Effector CD8-positive, alpha-beta T cell (primary cell): ENCODE data around the gene HOXC6.
"Not testable (repeated sequence)": the region's sequence is repeated elsewhere in the genome, so short reads cannot be mapped to it uniquely, and the experiment has no call there.

Experiments used
- DNase-seq: peaks from one replicate; lab custom pipeline; 2025; lab: John Stamatoyannopoulos, UW

Gene HOXC6

DNA sequence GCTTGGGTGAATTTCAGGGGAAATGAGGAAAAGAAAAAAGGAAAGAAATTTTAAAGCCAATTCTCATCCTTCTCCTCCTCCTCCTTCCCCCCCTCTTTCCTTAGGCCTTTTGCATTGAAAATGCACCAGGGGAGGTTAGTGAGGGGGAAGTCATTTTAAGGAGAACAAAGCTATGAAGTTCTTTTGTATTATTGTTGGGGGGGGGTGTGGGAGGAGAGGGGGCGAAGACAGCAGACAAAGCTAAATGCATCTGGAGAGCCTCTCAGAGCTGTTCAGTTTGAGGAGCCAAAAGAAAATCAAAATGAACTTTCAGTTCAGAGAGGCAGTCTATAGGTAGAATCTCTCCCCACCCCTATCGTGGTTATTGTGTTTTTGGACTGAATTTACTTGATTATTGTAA lies 27.3 kb downstream of the HOXC6 start:
- DNase-seq = no peak

DNA sequence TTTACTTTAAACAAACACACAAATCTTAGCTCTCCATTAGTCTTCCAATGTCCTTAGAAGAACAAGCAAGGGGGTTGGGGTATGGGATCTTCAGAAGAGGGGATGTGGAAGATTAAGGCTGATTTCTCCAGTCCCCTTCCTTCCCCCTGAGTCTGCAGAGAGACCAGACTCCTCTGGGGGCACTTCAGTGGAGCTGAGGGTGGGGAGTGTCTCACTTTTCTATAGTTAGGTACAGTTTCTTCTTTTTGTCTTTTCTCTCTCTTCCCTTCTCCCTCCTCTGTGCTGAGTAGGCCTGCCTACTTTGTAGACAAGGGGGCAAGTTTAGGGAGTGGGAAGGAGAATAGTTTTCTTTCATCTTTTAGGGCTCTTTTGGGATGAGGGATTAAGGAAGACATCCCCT lies 27.9 kb downstream of the HOXC6 start:
- no peak for DNase-seq

- DNase-seq = no peak
These were observed 30.0 kb downstream of the HOXC6 start for GRCh38 chr12:54058128-54058768.

GRCh38 chr12:54059668-54060067 lies 31.4 kb downstream of the HOXC6 start:
- DNase-seq = no peak

- no peak for DNase-seq
These were observed 32.1 kb downstream of the HOXC6 start for GRCh38 chr12:54060174-54060974.

- no peak for DNase-seq
These were observed 32.9 kb downstream of the HOXC6 start for GRCh38 chr12:54060975-54061778.

DNA sequence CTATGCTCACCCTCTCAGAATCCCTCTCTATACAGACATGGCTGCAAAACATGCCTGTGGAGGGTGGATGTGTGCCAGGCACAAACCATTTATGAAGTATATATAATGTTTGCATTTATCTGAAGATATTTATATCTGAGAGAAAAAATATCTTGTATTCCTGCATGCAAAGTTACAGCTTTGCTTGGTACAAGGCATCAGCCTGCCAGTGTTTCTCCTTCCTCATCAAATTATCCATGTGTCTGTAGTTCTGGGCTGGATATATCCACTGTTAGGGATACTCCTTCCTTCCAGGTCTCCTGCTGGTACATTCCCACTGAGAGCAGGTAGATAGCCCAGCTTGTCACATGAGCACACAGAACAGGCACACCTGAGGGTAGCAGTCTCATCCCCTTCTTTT lies 37.4 kb downstream of the HOXC6 start:
- DNase-seq = no peak

DNA sequence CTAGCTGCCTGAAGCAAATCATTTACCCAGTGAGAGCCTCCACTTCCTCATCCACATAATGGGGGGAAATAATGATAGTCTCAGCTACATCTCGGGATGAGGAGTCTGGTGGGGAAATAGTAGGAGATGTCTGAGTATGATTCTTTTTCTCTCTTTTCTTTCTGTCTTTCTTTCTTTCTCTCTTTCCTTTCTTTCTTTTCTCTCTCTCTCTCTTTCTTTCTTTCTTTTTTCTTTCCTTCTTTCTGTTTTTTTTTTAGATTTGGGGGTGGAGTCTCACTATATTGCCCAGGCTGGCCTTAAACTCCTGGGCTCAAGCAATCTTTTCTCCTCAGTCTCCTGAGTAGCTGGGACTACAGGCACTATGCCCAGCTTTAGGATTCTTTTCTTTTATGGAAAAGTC lies 38.2 kb downstream of the HOXC6 start:
- no peak for DNase-seq

GRCh38 chr12:54068418-54069070 lies 40.3 kb downstream of the HOXC6 start:
- no peak for DNase-seq

DNA sequence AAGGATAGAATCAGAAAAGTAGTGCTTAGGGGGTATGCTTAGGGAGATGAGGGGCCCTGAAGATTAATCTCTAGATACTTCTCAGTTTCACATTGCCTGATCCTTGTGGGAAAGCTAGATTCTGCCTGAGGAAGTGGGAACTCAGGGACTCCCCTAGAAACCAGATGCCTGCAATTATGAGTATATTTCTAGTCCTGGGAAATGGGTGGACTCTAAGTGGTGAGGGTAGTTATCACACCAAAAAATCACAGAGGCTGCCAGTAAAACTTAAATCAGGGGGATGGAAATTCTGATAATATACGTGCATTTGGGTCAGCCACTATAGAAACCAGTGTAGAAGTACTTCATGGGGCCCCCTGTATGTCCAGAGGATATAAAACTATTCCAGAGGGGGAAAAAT lies 43.7 kb downstream of the HOXC6 start:
- no peak for DNase-seq

GRCh38 chr12:54074308-54074707 lies 46.1 kb downstream of the HOXC6 start:
- DNase-seq = no peak

- no peak for DNase-seq
These were observed 47.2 kb downstream of the HOXC6 start for GRCh38 chr12:54075409-54075808.

DNA sequence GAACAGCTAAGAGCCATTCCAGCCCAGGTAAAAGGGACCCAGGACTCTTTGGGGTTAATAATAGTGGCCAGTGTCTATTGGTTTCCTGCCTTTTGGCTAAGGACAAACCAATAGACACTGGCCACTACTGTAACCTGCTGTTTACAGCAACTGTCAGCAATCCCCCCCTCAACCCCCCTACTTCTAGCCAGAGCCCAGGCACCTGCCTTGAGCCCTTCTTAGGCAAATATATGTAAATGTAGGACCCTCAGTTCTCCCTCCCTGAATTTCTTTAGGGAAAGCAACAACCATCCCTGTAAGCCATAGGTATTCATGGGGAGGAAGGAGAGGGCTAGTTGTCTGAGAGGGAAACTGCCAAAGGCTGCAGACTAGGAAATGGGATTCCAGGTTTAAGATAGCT lies 47.7 kb downstream of the HOXC6 start:
- DNase-seq = no peak

GRCh38 chr12:54077843-54078242 lies 49.6 kb downstream of the HOXC6 start:
- DNase-seq = not testable (repeated sequence)

DNA sequence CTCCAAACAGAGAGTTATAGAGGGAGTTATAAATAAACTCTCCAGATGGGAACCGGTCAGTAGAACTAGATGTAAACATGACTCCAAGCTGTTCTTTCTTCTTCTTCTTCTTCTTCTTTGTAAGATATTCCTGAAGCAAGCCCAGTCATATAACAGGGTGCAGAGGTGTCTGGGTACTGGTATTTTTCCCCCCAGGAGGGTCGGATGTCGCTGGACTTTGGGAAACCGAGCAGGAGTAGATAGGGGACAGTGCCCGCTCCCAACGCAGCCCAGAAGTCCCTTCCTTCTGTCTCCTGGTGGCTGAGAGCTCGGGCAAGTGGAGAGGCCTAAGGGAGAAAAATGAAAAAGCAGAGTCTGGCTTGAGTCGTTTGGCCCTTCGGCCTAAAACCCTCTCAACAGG lies 50.9 kb downstream of the HOXC6 start:
- DNase-seq = not testable (repeated sequence)
